ENCODE measurements around the gene ARHGAP40. TPM values are rescaled to one million over a fixed set of nuclear protein-coding genes. Genes with fewer than 3 reads are reported as not detected.

ARHGAP40 gene
- total and polyA plus RNA-seq, 2 experiments from 2014 or later, result not detected

DNA sequence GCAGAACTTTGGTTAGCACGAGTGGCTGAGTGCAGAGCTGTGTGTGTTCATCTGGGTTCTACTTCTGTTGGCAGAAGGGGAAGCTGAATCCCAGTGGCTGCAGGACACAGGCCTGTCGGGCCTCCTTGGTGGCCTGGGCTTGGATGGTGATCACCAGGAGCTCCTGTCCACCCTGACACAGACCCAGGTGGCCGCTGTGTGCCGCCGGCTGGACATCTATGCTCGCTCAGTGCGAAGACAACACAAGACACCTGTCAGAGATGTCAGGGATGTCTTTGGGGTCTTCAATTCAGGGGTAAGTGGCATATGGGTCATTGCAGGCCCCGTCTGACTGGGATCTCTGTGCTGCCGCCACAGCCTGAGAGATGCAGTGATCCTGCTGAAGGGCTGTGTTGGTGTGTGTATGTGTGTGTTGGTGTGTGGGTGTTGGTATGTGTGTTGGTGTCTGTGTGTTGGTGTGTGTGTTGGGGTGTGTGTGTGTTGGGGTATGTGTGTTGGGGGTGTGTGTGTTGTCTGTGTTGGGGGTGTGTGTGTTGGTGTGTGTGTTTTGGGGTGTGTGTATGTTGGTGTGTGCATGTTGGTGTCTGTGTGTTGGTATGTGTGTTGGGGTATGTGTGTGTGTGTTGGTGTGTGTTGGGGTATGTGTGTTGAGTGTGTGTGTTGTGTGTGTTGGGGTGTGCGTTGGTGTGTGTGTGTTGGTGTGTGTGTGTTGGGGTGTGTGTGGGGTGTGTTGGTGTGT is 25.5 kb downstream of the ARHGAP40 start:
- H3K79me2 ChIP-seq (ENCODE audit: insufficient read depth), result no peaks in the 10 kb centered on the region
- no peak overlapping the region for H3K27ac ChIP-seq
- H4K20me1 ChIP-seq (ENCODE audit: insufficient read depth), result no peaks in the 10 kb centered on the region
- no peaks in the 10 kb centered on the region for H3K9me2 ChIP-seq (ENCODE audit: insufficient read depth)
- 0 out of 2 replicates have a peak, but pooled peaks cover 6% of the 10 kb centered on the region for H3K27me3 ChIP-seq (replicated peaks; ENCODE audit: insufficient read depth)
- H3K36me3 ChIP-seq (ENCODE audit: low read depth), result no peaks in the 10 kb centered on the region
- no peak overlapping the region for H3K4me3 ChIP-seq
- H3F3A ChIP-seq (ENCODE audit: insufficient read depth), result no peaks in the 10 kb centered on the region
- no peaks in the 10 kb centered on the region for H3K4me1 ChIP-seq (ENCODE audit: insufficient read depth)
- DNase-seq, result no peak
- no peak overlapping the region for H2AFZ ChIP-seq
- H3K9me3 ChIP-seq (ENCODE audit: low read depth), result no peaks in the 10 kb centered on the region
- H3K9ac ChIP-seq, result no peak overlapping the region
- in situ Hi-C loops (cut with MboI), result no loop called here
- TF ChIP-seq EZH2 (IDR thresholded peaks at IDR 0.05; ENCODE audit: insufficient read depth, poor library complexity, severe bottlenecking), result no peak
- WGBS, 2 experiments (ENCODE audit: low coverage in 1 of 2, low lambda C conversion rate in 2 of 2, missing lambda C conversion rate in 2 of 2), result 60% methylated on average over 9 to 10 of the region's 10 CpGs
- no peak overlapping the region for H3K4me2 ChIP-seq (ENCODE audit: unreplicated experiment)

DNA sequence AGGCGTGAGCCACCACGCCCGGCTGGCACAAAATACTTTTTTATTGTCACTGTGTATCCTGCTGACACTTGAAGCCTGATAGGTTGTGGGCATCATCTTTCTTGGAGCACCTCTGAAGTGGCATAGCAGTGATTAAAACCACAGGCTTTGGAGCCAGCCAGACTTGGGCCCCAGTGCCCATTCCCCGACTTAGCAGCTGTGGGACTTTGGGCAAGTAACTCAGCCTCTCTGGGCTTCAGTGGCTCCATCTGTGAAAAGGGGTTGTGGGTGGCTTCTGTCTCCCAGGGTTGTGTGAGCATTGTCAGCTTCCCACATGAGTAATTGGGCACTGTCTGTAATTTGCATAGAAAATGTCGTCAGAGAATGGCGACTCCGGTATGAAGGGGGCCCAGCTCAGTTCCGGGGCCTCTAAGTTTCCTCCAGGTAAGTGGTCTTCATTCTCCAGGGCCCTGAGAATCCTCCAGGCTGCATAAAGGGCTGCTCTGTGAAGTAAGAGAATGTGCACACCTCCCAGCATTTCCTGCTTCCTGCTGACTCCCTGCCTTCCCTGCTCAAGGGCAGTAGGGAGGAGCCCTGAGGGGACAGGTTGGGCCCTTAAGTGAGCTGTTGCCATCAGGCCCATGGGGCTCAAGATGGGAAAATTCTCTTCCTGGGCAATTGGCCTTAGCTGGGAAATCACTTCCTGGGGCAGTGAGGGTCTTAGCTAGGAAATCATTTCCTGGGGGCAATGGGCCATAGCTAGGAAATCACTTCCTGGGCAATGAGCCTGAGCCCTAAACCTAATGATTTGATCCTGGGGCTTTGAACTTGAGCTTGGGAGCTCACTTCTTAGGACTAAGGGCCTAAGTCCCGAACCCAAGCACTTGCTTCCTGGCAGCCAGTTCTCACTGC is 27.2 kb downstream of the ARHGAP40 start:
- no peak overlapping the region for H3K9ac ChIP-seq
- WGBS, 2 experiments (ENCODE audit: low coverage in 1 of 2, low lambda C conversion rate in 2 of 2, missing lambda C conversion rate in 2 of 2), result 60 to 62% methylated on average over 9 of the region's 9 CpGs
- no peak for DNase-seq
- 0 out of 2 replicates have a peak, but pooled peaks cover 6% of the 10 kb centered on the region for H3K27me3 ChIP-seq (replicated peaks; ENCODE audit: insufficient read depth)
- H3K9me3 ChIP-seq (ENCODE audit: low read depth), result no peaks in the 10 kb centered on the region
- no peak overlapping the region for H2AFZ ChIP-seq
- H3K9me2 ChIP-seq (ENCODE audit: insufficient read depth), result no peaks in the 10 kb centered on the region
- H3K4me2 ChIP-seq (ENCODE audit: unreplicated experiment), result no peak overlapping the region
- no peaks in the 10 kb centered on the region for H3K79me2 ChIP-seq (ENCODE audit: insufficient read depth)
- no peaks in the 10 kb centered on the region for H3F3A ChIP-seq (ENCODE audit: insufficient read depth)
- H4K20me1 ChIP-seq (ENCODE audit: insufficient read depth), result no peaks in the 10 kb centered on the region
- TF ChIP-seq EZH2 (IDR thresholded peaks at IDR 0.05; ENCODE audit: insufficient read depth, poor library complexity, severe bottlenecking) (no peak), EZH2phosphoT487 (IDR thresholded peaks at IDR 0.05; ENCODE audit: insufficient read depth, low read depth) (no peak)
- no peak overlapping the region for H3K27ac ChIP-seq
- in situ Hi-C loops (cut with MboI), result no loop called here
- no peak overlapping the region for H3K4me3 ChIP-seq
- H3K4me1 ChIP-seq (ENCODE audit: insufficient read depth), result no peaks in the 10 kb centered on the region
- H3K36me3 ChIP-seq (ENCODE audit: low read depth), result no peaks in the 10 kb centered on the region

DNA sequence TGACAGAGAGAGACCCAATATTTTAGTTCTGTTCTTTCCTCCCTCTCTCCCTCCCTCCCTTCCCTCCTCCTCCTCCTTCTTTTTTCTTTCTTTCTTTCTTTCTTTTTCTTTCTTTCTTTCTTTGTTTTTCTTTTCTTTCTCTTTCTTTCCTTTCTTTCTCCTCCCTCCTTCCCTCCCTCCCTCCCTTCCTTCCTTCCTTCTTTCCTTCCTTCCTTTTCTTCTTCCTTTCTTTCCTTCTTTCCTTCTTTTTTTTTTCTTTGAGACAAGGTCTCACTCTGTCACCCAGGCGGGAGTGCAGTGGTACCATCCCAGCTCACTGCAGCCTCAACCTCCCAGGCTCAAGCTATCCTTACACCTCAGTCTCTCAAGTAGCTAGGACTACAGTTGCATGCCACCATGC is 28.4 kb downstream of the ARHGAP40 start:
- Histone ChIP-seq H3K4me3 (no peak overlapping the region), H3K79me2 (ENCODE audit: insufficient read depth) (no peaks in the 10 kb centered on the region), H3K9ac (no peak overlapping the region), H3K36me3 (ENCODE audit: low read depth) (no peaks in the 10 kb centered on the region), H3K4me1 (ENCODE audit: insufficient read depth) (no peaks in the 10 kb centered on the region), H2AFZ (no peak overlapping the region), H3K27me3 (replicated peaks; ENCODE audit: insufficient read depth) (0 out of 2 replicates have a peak, but pooled peaks cover 6% of the 10 kb centered on the region), H3K27ac (no peak overlapping the region), H3K4me2 (ENCODE audit: unreplicated experiment) (no peak overlapping the region), H4K20me1 (ENCODE audit: insufficient read depth) (no peaks in the 10 kb centered on the region), H3F3A (ENCODE audit: insufficient read depth) (no peaks in the 10 kb centered on the region), H3K9me3 (ENCODE audit: low read depth) (no peaks in the 10 kb centered on the region), H3K9me2 (ENCODE audit: insufficient read depth) (no peaks in the 10 kb centered on the region)
- DNase-seq, result no peak
- WGBS, 2 experiments (ENCODE audit: low coverage in 1 of 2, low lambda C conversion rate in 2 of 2, missing lambda C conversion rate in 2 of 2), result 25 to 38% methylated on average over 1 of the region's 1 CpG
- in situ Hi-C loops (cut with MboI), result no loop called here
- TF ChIP-seq EZH2phosphoT487 (IDR thresholded peaks at IDR 0.05; ENCODE audit: insufficient read depth, low read depth) (no peak), EZH2 (IDR thresholded peaks at IDR 0.05; ENCODE audit: insufficient read depth, poor library complexity, severe bottlenecking) (no peak)

DNA sequence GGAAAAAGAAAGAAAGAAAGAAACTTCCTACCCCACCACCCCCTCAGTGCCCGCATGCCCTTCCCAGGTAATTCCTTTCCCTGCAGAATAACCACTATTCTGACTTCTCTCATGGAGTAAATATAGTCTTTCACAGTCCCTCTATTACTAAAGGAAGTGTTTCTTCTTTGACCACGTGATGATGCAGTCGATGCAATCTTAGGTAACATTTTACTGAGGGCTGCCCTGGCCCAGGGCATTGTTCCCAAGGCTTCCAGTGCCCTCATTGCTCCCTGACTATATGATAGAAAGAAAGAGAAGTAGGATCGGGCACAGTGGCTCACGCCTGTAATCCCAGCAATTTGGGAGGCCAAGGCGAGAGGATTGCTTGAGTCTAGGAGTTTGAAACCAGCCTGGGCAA is 29.1 kb downstream of the ARHGAP40 start:
- TF ChIP-seq EZH2phosphoT487 (IDR thresholded peaks at IDR 0.05; ENCODE audit: insufficient read depth, low read depth), result no peak
- TF ChIP-seq EZH2 (IDR thresholded peaks at IDR 0.05; ENCODE audit: insufficient read depth, poor library complexity, severe bottlenecking), result no peak
- Histone ChIP-seq H3K4me1 (ENCODE audit: insufficient read depth) (no peaks in the 10 kb centered on the region), H2AFZ (no peak overlapping the region), H3K36me3 (ENCODE audit: low read depth) (no peaks in the 10 kb centered on the region), H3K27me3 (replicated peaks; ENCODE audit: insufficient read depth) (0 out of 2 replicates have a peak, but pooled peaks cover 6% of the 10 kb centered on the region), H4K20me1 (ENCODE audit: insufficient read depth) (no peaks in the 10 kb centered on the region), H3K9ac (no peak overlapping the region), H3K4me2 (ENCODE audit: unreplicated experiment) (no peak overlapping the region), H3K9me2 (ENCODE audit: insufficient read depth) (no peaks in the 10 kb centered on the region), H3F3A (ENCODE audit: insufficient read depth) (no peaks in the 10 kb centered on the region), H3K9me3 (ENCODE audit: low read depth) (no peaks in the 10 kb centered on the region), H3K27ac (no peak overlapping the region), H3K4me3 (no peak overlapping the region), H3K79me2 (ENCODE audit: insufficient read depth) (no peaks in the 10 kb centered on the region)
- 56 to 59% methylated on average over 6 of the region's 6 CpGs for WGBS, 2 experiments (ENCODE audit: low coverage in 1 of 2, low lambda C conversion rate in 2 of 2, missing lambda C conversion rate in 2 of 2)
- DNase-seq, result no peak
- in situ Hi-C loops (cut with MboI), result no loop called here

Data from GM23248 (cell line).